Measurements from ENCODE around the gene C6orf58.

The C6orf58 gene

GRCh38 chr6:127576874-127577273, at the start of gene C6orf58:
C6orf58 (plus strand) TSS chr6:127577174; CDS start chr6:127577186, 12 bp downstream.
- no peak for DNase-seq

GRCh38 chr6:127533011-127533410, 44.0 kb upstream of the C6orf58 start:
- no peak for DNase-seq

- DNase-seq, result no peak
Observed at GRCh38 chr6:127533736-127534135, 43.2 kb upstream of the C6orf58 start.

GRCh38 chr6:127538750-127539264, 38.2 kb upstream of the C6orf58 start:
- DNase-seq, result no peak

- peak; percentile 13 for DNase-seq
Observed at GRCh38 chr6:127539272-127539671, 37.7 kb upstream of the C6orf58 start.

DNA sequence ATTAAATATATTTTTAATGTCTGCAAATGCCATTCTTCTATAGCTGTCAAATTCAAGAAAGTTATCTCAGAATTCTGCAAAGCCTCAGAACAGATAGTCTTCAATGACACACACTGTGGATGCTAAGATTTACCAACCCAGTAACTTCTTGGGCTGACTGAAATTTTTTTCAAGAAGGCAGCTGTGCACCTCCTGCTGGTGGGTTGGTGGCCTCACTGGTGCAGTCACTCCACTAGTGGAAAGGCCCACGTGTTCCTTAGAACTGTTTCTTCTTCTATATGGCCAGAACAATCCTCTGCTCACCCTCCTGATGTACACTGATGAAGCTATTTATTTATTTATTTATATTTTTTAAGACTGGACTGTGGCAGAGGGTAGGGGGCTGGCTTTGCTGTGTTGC, 29.8 kb upstream of the C6orf58 start:
- no peak for DNase-seq

DNA sequence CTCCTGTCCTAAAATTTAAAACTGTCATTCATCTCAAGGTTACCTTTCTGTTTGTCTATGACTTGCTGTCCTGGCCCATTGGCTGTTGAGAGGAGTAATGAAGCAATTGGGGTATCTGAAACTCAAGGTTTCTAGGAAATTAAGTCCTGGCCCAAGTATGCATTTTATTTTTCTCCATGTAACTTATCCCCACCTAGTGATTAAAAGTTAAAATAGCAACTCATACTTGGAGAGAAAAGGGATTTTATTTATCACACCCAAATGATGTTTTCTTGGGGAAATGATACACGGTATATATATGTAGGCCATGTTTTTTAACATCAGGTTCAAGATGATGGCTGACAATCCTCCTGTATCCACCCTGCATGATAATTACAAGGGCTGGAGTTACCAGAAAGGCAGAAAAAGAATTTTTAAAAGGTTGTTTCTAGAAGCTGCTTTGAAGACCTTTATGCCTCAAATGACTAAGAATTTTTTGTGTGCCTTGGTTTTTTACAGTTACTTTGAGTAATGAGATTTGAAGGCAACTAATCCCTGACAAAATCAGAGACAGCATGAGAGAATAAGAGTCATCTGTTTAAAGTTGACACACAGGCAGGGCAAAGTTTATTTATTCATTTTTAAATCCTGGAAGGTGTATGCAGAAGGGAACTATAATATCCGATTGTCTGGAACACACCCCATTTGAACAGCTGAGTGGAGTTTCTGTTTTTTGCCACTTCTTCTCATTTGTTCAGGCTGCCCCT, 28.9 kb upstream of the C6orf58 start:
- DNase-seq, result no peak

GRCh38 chr6:127550403-127550802, 26.6 kb upstream of the C6orf58 start:
- no peak for DNase-seq

GRCh38 chr6:127554435-127555006, 22.5 kb upstream of the C6orf58 start:
- peak; percentile 3 for DNase-seq

DNA sequence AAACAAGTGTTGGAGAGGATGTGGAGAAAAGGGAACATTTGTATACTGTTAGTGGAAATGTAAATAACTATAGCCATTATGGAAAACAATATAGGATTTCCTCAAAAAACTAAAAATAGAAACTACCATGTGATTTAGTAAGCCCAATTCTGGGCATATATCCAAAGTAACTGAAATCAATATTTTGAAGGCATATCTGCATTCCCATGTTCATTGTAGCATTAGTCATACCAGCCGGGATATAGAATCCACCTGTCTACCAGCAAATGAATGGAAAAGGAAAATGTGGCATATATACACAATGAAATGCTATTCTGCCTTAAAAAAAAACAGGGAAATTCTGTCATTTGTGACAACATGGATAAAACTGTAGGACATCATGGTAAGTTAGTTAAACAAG, 15.3 kb upstream of the C6orf58 start:
- no peak for DNase-seq

DNA sequence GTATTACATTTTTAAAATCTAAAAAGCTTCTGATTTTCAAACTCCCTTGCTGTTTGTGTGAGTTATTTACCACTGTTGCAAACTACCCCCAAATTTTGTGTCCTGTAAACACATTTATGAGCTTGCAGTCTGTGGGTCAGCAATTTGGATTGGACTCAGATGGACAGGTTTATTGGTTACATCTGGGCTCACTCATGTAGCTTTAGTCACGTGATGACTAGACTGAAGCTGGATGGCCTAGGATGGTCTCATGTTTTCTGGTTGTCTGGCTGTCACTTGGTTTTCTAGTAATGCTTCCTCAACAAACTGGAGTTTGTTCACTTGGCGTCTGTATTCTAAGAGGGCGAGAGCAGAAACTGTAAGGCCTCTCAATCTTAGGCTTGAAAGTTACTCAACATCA, 12.2 kb upstream of the C6orf58 start:
- DNase-seq, result no peak

GRCh38 chr6:127566119-127566518, 10.9 kb upstream of the C6orf58 start:
- DNase-seq, result no peak

GRCh38 chr6:127566651-127567050, 10.3 kb upstream of the C6orf58 start:
- DNase-seq, result no peak

DNA sequence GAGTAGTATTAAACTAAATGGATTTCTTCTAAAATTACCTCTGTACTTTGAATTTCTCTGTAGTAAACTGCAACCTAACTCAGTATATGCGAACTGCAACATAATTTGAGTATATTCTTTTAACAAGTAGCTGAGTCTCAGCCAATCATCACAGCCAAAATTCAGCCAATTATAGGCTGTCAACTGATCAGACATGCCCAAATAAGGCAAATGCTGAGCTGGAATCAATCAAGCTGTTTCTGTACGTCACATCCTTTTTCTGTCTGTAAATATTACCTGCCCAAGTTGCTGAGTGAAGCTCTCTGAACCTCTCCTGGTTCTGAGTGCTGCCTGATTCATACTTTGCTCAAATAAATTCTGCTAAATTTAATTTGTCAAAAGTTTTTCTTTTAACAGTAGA, 9.5 kb upstream of the C6orf58 start:
- DNase-seq, result no peak

- no peak for DNase-seq
Observed at GRCh38 chr6:127570739-127571389, 6.1 kb upstream of the C6orf58 start.

DNA sequence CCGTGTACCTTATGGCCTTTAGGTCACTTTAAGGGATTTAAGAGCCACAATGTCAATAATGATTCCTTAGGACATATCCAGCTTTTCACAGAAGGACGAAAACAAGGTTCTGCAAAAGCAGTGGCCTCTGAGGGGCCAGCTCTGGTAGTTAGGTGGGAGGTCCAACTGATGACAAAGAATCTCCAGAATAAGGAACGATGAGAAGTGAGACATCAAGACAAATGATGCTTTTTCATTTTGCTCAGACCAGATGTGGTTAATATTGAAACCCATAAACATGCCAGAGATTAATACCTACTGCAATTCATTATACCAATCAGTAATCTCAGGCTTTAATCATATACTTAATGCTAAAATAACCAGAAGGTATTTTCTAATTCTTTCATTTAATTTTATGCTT, 1.9 kb downstream of the C6orf58 start:
- no peak for DNase-seq

GRCh38 chr6:127581576-127581975, 4.6 kb downstream of the C6orf58 start:
- DNase-seq, result no peak

DNA sequence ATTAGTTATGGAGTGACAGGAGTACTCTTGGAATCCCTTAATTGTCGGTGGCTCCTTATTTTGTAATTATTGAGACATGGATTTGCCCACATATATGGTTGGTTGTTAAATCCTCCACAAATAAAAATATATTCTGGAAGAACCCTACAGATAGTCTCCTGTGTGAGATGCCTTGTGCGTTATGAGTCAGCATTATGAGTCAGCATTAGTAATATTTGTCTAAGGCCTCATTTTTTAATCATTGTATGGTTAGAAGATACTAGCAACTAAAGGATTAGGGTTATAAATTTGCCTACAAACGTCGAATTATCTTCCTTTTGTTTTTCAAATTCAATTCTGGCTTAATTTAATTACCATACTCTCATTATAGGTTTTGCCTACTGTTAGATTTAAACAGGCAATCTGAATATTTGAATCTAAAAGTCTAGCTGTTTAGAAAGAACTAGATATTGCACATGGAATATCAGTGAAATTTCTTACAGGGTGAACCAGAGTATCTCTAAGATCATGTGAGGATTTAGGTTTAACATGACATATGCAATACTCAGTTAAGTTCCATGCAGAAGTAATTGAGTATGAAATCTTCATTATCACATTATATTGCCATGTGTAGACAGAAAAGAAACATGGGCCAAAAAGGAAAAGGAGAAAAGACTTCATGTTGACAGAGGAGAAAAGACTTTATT, 5.9 kb downstream of the C6orf58 start:
- DNase-seq, result no peak

GRCh38 chr6:127585123-127585522, 8.1 kb downstream of the C6orf58 start:
- no peak for DNase-seq

DNA sequence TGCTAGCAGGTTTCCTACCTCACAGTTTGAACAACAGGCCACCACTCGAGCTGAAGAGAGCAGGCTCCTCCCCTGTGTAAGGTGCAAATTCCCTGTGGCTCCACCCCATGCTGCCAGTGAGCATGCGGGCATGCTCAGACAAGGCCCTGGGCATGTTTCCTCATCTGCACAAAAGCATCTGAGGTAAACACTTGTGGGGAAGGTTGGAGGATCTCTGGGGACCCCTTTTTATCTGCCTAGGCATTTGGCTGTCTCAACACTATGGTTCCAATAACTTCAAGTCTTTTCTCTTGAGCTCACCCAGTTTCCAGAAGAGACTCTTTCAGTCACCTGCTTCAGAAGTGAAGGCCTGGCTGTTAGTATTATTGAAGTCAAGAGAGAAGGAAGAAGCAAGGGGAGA, 9.4 kb downstream of the C6orf58 start:
- no peak for DNase-seq

GRCh38 chr6:127587875-127588274, 10.9 kb downstream of the C6orf58 start:
- DNase-seq, result no peak

DNA sequence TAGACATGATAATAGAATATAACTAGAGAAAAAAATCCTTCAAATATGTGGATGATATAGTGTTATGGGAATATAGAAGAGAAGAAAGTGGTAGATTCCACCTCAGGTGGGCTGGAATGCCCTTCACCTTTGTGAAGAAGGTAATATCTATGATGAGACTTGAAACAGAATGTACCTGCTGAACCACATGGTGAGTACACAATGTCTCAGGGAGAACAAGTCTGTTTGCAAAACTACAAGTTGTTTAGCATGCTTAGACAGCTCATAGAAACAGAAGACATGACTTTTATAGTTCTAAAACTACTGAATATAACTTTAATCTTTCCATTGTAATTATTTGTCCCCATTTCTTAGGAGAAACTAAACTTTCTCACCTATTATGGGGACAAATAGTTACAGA, 12.2 kb downstream of the C6orf58 start:
- DNase-seq, result no peak

DNA sequence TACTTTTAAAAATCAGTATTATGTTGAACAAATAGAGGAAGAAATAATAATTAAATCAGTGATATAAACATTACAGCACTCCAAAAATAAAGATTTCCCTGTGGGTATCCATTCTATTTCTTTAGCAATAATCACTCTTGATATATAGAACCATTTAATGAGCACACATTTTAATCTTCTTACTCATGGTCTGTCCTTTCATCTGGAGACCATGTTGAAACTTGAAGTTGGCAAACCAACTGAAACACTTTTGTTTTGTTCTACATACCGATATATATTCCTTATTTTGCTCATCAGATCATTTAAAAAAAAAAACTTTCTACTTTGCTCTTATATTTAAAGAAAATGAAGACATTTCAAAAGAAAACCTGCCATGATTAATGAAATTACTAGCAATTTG, 13.4 kb downstream of the C6orf58 start:
- DNase-seq, result no peak

- peak; percentile 9 for DNase-seq
Observed at GRCh38 chr6:127592964-127593363, 16.0 kb downstream of the C6orf58 start.
